ENCODE measurements around the gene HMGN4.

DNA sequence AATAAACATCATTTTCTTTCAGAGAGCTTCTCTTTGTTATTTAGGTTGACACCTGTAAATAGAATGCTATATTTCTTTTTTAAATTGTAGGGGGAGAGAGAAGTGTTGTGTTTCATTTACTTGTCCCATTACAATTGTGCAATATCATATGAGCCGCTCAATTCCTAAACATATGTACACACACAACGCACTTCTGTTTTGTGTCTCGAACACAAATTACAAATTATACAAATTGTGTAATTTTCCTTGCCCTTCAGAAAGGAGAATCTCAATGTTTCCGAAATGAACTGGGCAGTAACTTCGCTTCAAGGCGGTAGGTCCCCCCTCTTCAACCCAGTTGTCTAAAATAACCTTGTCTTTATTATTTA is 55.9 kb downstream of the HMGN4 start:
- TF ChIP-seq, protein P1, sequence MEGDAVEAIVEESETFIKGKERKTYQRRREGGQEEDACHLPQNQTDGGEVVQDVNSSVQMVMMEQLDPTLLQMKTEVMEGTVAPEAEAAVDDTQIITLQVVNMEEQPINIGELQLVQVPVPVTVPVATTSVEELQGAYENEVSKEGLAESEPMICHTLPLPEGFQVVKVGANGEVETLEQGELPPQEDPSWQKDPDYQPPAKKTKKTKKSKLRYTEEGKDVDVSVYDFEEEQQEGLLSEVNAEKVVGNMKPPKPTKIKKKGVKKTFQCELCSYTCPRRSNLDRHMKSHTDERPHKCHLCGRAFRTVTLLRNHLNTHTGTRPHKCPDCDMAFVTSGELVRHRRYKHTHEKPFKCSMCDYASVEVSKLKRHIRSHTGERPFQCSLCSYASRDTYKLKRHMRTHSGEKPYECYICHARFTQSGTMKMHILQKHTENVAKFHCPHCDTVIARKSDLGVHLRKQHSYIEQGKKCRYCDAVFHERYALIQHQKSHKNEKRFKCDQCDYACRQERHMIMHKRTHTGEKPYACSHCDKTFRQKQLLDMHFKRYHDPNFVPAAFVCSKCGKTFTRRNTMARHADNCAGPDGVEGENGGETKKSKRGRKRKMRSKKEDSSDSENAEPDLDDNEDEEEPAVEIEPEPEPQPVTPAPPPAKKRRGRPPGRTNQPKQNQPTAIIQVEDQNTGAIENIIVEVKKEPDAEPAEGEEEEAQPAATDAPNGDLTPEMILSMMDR (IDR thresholded peaks at IDR 0.05) = no peak
- TF ChIP-seq EZH2 (IDR thresholded peaks at IDR 0.05) = no peak

Measured in neural progenitor cell (in vitro differentiated cells).